H1 (cell line): Measurements from ENCODE around the gene FHIT. TPM values are rescaled to one million over a fixed set of nuclear protein-coding genes. Genes with fewer than 3 reads are reported as not detected.

ENCODE experiments used
- MAFK ChIP-seq: IDR thresholded peaks from 2 replicates; pipeline ENCODE4 v1.6.1; 2012; ENCODE audit warnings: low read depth, mild to moderate bottlenecking, improper control_type of control experiment, low read length
- NANOG ChIP-seq: IDR thresholded peaks from 2 replicates; pipeline ENCODE4 v1.6.1; 2011; ENCODE audit warnings: low read length, low read depth, mild to moderate bottlenecking, inconsistent platforms; ENCODE audit not compliant: insufficient read depth, poor library complexity, severe bottlenecking
- SP1 ChIP-seq: IDR thresholded peaks from 2 replicates; pipeline ENCODE4 v1.6.1; 2011; ENCODE audit warnings: low read depth, low read length
- SP2 ChIP-seq: IDR thresholded peaks from 2 replicates; pipeline ENCODE4 v1.6.1; 2012; ENCODE audit warnings: mild to moderate bottlenecking, low read length, inconsistent platforms
- SRF ChIP-seq: IDR thresholded peaks from 2 replicates; pipeline ENCODE4 v1.6.1; 2011; ENCODE audit warnings: mild to moderate bottlenecking, low read depth, low read length, moderate library complexity
- polyA plus RNA-seq, 7 experiments: library from polyadenylated mRNA; depleted of rRNA in 3 of 7; stranded (reverse) in 5 of 7; unstranded in 2 of 7; fragments of >200 nt in 5 of 7; fragments of 200-250 nt in 2 of 7; gene quantifications; 1 replicate in 5 of 7; 2 replicates in 1 of 7; 4 replicates in 1 of 7; pipeline versions ENCODE4 v1.2.1 to v1.2.3, GENCODE V29; 2011 to 2013; ENCODE audit warnings: missing spikeins in 2 of 7, mixed read lengths in 2 of 7
- total RNA-seq: library from RNA; stranded (reverse); fragmentation: NEBNext Ultra II Directional; extraction: Animal tissue kit (Norgen Biotek cat#: 25700); gene quantifications from 2 replicates; pipeline ENCODE4 v1.2.1, GENCODE V29; 2021
- TF ChIP-seq, protein P1 (sequence below): IDR thresholded peaks from 2 replicates; pipeline ENCODE4 v1.6.1; 2011; ENCODE audit warnings: low read length, improper control_type of control experiment

The FHIT gene
- total and polyA plus RNA-seq, 2 of the 8 experiments (the other 6 are each of a cell fraction or from before 2014, with no cell fraction given): 1.2 to 3.2 TPM

DNA sequence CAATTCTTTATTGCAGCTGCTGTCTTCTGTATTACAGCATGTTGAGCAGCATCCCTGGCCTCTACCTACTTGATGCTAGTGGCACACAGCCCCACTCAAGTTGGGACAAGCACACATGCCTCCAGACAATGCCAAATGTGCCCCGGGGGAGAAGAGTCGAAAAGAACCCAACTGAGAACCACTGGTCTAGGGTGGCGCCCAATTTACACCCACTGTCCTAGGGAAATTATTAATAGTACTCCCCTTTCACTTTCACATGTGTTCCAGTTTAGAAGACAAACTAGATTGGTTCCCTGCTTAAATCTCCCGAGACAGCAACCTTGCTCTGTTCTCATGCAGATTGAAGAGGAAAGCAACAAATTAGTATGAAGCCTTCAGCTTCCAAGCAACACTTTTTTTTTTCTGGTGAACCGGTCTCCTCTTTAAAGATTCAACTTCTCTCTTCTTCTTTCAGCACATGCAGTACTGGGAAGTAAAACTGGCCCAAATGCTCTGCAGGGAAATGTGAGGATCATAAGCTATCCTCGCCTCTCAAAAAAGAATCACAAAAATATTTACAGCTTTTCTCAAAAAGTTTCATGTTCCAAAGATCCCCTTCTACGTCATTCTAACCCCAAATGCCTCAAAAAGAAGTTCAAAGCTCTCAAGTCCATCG, 1377.5 kb downstream of the FHIT start (continued):
- TF ChIP-seq NANOG (no peak), SP1 (no peak), MAFK (no peak), SRF (no peak), SP2 (no peak)
- TF ChIP-seq, protein P1, sequence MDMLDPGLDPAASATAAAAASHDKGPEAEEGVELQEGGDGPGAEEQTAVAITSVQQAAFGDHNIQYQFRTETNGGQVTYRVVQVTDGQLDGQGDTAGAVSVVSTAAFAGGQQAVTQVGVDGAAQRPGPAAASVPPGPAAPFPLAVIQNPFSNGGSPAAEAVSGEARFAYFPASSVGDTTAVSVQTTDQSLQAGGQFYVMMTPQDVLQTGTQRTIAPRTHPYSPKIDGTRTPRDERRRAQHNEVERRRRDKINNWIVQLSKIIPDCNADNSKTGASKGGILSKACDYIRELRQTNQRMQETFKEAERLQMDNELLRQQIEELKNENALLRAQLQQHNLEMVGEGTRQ: no peak
